Epithelial cell of esophagus (primary cell): Measurements from ENCODE around the gene NFIA.
"Not testable (repeated sequence)": the region's sequence is repeated elsewhere in the genome, so short reads cannot be mapped to it uniquely, and the experiment has no call there.

ENCODE experiments used
- DNase-seq: peaks from one replicate; pipeline ENCODE4 v3.0.0; 2010; ENCODE audit warnings: low read depth
- H3K4me3 ChIP-seq: 2 replicates; pipeline ENCODE4 v1.5.1; 2011; ENCODE audit warnings: mild to moderate bottlenecking, low read length, control low read depth
- TF ChIP-seq, protein P1 (sequence below): IDR thresholded peaks from 2 replicates; pipeline ENCODE4 v1.5.1; 2011; ENCODE audit warnings: low read depth, mild to moderate bottlenecking, low read length, control low read depth, inconsistent platforms; ENCODE audit not compliant: insufficient read depth; ENCODE audit errors: missing control alignments

Gene NFIA

DNA sequence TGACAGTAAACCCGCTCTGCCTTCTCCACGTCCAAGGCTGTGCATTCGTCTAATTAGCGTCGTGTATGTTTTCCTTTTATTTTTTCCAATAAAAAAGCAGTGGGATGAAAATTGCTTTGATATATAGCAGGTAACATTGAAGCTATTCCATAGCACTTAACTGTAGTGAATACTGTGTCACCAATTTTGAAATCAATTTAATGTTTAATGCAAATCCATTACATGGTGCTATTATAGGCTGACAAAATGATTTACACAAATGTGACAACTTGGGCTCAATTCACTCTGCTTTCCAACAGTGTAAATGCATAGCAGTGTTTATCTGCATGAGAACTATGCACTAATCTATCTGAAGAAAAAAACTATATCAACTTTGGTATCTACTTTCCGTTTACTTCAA lies 377.8 kb downstream of the NFIA start:
- DNase-seq = no peak
- no peak overlapping the region for H3K4me3 ChIP-seq
- TF ChIP-seq, protein P1, sequence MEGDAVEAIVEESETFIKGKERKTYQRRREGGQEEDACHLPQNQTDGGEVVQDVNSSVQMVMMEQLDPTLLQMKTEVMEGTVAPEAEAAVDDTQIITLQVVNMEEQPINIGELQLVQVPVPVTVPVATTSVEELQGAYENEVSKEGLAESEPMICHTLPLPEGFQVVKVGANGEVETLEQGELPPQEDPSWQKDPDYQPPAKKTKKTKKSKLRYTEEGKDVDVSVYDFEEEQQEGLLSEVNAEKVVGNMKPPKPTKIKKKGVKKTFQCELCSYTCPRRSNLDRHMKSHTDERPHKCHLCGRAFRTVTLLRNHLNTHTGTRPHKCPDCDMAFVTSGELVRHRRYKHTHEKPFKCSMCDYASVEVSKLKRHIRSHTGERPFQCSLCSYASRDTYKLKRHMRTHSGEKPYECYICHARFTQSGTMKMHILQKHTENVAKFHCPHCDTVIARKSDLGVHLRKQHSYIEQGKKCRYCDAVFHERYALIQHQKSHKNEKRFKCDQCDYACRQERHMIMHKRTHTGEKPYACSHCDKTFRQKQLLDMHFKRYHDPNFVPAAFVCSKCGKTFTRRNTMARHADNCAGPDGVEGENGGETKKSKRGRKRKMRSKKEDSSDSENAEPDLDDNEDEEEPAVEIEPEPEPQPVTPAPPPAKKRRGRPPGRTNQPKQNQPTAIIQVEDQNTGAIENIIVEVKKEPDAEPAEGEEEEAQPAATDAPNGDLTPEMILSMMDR = no peak

DNA sequence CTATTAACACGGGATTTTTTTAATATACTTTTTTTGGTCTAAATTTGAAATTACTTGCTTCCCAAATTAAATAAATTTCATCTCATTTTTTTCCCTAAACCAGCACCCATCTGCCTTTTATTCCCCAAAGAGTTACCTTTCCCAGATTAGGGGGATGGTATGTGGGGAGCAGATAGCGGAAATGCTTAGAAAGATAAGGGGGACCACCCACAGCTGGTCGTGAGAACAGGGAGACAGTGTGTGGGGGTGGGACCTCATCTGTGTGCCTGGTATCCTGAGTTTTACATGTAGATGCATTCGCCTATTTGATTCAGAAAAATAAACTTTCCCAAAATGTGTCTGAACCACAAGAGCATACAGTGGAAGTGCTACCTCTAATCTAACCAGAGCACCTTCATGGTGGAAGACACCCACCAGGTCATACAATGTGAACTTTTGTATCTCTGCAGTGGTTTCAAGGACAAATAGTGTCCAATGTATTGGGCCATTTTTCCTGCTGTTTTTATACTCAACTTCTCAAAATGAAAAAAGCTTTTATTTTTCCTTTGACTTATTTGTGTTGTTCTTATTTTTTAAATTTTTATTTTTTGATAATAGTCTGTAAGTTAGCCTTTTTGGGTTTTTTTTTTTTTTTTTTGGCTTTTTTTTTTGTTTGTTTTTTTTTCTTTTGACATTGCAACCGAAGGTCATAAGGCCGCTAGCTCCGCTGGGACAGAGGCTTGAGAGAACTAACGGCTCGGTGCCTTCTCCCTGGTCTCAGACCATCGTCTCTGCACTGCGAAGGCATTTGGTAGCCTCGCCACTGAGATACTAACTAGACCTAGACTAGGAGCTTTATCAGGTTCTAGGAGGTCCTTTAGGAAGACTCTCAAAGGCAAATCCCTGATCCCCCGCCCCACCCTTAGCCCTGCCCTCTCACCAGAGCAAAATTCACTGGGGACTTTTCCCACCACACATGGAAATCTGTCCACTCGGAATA lies 379.3 kb downstream of the NFIA start:
- no peak overlapping the region for H3K4me3 ChIP-seq
- TF ChIP-seq, protein P1 = no peak
- no peak for DNase-seq

DNA sequence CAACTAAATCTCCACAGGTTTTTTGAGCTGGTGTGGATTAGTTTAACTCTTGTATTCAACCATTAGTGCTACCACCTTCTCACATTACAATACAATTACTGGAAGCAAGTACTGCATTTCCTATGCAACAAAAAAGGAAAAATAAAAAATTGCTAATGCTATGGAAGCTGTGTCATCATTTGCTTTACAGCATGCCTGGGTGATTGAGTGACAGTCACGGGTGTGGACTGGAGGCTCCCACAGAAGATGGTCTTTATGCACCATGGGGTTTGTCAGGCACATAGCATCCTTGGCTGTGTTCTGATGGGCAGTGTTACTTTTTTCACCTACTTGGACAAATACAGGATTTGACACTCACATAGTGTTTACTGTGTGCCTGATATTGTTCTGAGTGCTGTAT lies 380.3 kb downstream of the NFIA start:
- H3K4me3 ChIP-seq = no peak overlapping the region
- no peak for DNase-seq
- TF ChIP-seq, protein P1 = no peak

DNA sequence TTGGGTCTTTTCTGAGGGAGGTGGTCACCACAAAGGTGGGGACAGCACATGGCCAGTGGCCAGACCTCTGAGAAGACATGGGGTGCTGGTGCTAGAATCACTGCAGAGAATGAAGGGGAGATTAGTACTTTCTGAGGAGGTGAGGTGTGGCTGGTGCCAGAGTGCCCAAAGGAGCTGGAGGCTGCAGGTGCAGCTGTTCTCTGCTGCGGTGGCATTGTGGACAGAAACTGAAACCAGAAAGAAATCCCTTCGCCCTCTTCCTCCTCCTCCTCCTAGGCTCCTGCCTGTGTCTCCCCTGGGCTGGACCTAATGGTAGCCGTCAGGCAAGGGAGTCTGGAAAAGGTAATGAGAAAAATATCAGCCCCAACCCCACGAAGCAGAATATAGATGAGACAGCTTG lies 380.9 kb downstream of the NFIA start:
- no peak overlapping the region for H3K4me3 ChIP-seq
- TF ChIP-seq, protein P1 = no peak
- DNase-seq = no peak

DNA sequence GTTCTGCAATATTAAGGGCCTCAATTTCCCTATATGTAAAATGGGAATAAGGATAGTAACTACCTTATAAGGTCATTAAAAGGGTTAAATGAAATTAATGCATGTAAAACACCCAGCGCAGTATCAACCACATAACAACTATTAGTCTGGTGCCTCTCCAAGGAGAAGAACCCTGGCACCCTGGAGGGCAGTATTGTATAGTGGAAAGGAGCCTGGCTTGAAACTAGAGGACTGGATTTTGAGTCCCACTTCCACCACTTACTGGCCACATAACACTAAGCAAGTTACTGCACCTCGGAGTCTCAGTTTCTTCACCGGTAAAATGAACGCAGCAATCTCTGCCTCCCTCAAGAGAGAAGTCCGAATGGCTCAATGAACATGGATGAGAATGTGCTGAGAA lies 385.5 kb downstream of the NFIA start:
- H3K4me3 ChIP-seq, DNase-seq: not testable (repeated sequence)

DNA sequence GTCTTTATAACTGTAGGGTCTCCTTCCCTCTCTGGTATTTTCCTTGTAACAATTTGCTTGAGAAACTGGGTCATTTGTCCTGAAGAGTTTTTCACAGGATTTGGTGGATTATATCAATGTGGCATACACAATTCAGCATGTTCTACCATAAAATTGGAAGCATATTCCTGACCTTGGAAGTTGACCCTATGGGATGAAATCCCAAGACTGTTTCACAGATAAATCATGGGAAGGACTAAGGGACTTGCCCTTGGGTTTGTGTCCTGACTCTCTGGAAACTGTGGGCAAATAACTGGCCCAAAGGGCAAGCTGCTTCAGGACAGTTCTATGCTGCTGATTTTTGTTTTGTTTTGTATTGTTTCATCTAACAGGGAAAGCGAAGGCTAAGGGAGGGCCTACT lies 387.0 kb downstream of the NFIA start:
- TF ChIP-seq, protein P1 = no peak
- DNase-seq = no peak
- no peak overlapping the region for H3K4me3 ChIP-seq

DNA sequence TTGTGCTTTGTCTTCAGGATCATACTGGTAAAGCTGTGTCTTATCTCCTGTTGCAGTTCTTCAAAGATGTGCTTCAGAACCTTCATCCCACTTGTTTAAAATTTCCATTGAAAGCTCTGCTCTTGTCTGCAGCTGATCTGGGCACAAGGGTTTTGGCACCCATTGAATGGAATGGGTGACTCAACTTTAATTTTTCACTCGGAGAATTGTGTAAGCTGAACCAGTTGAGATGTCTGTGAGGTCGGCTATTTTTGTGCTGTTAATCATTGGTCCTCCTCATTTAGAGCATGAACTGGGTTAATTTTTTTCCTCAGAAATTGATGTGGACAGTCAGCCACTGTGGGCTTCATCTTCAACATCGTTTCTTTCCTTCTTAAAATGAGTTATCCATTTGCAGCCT lies 390.5 kb downstream of the NFIA start:
- H3K4me3 ChIP-seq = no peak overlapping the region
- peak; percentile 78 for DNase-seq
- TF ChIP-seq, protein P1 = no peak
